Heart left ventricle (tissue), 13 donors: ENCODE measurements around the gene WIPF1.

Source experiments
- CTCF ChIP-seq, 12 donors: fragments of 200-600 bp; sonication (generic) in 4 of 12; IDR thresholded peaks; one replicate each; pipeline versions ENCODE4 v1.5.0 to v1.8.0; 2018 to 2022; ENCODE audit warnings: antibody characterized with exemption in 12 of 12, mild to moderate bottlenecking in 5 of 12
- POLR2A ChIP-seq, 2 donors: fragments of 450-650 bp; IDR thresholded peaks; one replicate each; pipeline ENCODE4 v1.6.1; 2017; ENCODE audit warnings: antibody characterized with exemption in 2 of 2, mild to moderate bottlenecking in 2 of 2, moderate library complexity in 2 of 2
- donor health status: ischemic (EF 13 %, LVEDD 7.1; RV severe dilation, severe dysfunction).
- donor health status: DM: no; HTN: yes; CAD: no.
- donor health status: DM: no; HTN: no; CAD: no.
- donor health status: ischemic (EF 25% LVEDD 6.9; RV normal size, moderate dysfunction).
- donor health status: ischemic (EF 25% LVEDD 5.7; RV mildly dilated, moderate dysfunction).
- donor health status: ischemic (EF 35%, LVEDD 5.7; RV mildly dilated, moderate dysfunction).
- donor health status: nonischemic (EF 11% LVEDD 7.7; RV severe dilation, severe dysfunction).
- donor health status: DM: yes; HTN: yes; CAD: no.
- donor health status: PGD.
- donor health status: ischemic (EF 29% LVEDD 5.4; RV normal size, mild dysfunction).
- donor health status: nonischemic (EF 23%, LVEDD 6.1; RV moderate dilation, normal function).

- TF ChIP-seq POLR2A (IDR thresholded peaks at IDR 0.05) (no peak), CTCF (IDR thresholded peaks at IDR 0.05) (no peak)
These were observed 46.8 kb upstream of the WIPF1 start for GRCh38 chr2:174644406-174644805.
